Measurements from ENCODE around the gene TP53BP2.

DNA sequence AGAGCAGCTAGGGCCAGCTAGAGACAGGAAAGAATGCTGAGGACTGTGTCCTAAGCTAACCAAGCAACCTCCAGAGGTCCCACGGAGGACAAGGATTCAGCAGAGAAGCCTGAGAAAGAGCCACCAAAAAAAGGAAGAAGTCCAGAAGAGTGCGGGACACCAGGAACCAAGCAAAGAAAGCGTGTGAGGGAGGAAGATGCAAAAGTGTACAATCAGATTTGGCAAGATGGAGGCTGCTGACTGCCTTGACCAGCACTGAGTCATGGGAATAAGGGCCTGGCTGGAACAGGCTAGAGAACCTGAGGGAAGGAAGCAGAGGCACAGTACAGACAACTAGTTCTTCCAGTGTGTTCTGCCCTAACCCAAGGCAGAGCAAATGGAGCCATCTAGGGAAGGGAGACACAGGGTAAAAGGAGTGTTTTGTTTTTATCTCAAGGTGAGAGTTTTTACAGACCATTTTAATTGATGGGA lies 18.5 kb downstream of the TP53BP2 start:
- TF ChIP-seq, protein P1, sequence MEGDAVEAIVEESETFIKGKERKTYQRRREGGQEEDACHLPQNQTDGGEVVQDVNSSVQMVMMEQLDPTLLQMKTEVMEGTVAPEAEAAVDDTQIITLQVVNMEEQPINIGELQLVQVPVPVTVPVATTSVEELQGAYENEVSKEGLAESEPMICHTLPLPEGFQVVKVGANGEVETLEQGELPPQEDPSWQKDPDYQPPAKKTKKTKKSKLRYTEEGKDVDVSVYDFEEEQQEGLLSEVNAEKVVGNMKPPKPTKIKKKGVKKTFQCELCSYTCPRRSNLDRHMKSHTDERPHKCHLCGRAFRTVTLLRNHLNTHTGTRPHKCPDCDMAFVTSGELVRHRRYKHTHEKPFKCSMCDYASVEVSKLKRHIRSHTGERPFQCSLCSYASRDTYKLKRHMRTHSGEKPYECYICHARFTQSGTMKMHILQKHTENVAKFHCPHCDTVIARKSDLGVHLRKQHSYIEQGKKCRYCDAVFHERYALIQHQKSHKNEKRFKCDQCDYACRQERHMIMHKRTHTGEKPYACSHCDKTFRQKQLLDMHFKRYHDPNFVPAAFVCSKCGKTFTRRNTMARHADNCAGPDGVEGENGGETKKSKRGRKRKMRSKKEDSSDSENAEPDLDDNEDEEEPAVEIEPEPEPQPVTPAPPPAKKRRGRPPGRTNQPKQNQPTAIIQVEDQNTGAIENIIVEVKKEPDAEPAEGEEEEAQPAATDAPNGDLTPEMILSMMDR (IDR thresholded peaks at IDR 0.05; ENCODE audit: borderline replicate concordance, extremely low read depth, low read length, poor library complexity, severe bottlenecking): no peak
- TF ChIP-seq EZH2 (IDR thresholded peaks at IDR 0.05; ENCODE audit: borderline replicate concordance, low read depth, low read length, severe bottlenecking): no peak
